Smooth muscle cell of trachea (primary cell): ENCODE data around the gene NT5E. TPM values are rescaled to one million over a fixed set of nuclear protein-coding genes. Genes with fewer than 3 reads are reported as not detected.

Source experiments
- total RNA-seq: library from RNA; depleted of rRNA; stranded (reverse); fragments of >200 nt; gene quantifications from 2 replicates; pipeline ENCODE4 v1.2.1, GENCODE V29; 2014

NT5E gene
- total RNA-seq, result 428 and 588 TPM in 2 replicates

DNA sequence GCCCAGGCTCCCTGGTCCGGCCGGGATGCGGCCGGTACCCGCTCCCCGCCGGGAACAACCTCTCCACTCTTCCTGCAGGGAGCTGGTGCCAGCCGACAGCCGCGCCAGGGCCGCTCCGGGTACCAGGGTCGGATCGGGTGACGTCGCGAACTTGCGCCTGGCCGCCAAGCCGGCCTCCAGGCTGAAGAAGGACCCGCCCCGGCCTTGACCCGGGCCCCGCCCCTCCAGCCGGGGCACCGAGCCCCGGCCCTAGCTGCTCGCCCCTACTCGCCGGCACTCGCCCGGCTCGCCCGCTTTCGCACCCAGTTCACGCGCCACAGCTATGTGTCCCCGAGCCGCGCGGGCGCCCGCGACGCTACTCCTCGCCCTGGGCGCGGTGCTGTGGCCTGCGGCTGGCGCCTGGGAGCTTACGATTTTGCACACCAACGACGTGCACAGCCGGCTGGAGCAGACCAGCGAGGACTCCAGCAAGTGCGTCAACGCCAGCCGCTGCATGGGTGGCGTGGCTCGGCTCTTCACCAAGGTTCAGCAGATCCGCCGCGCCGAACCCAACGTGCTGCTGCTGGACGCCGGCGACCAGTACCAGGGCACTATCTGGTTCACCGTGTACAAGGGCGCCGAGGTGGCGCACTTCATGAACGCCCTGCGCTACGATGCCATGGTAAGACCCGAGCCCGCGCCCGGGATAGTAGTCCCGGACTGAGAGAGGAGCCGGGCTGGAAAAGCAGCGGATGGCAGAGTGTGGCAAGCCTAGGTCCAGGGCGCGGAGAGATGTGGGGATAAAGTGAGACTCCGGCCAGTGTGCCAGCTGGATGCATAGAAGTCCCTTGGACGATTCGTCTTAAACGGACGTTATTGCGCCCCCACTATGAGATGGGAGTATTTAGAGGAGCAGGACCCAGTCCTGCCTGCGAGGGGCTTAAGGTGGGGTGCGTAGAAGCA, at the start of gene NT5E:
Gene NT5E, plus strand, starts transcription at position 266 of the 942 bp plus-strand sequence. Its CDS starts 57 bp downstream, at position 323.

Other genes starting within 250 kb of the NT5E start
- 129 and 176 TPM in 2 replicates for gene SNX14, start 143.8 kb downstream of the NT5E start, total RNA-seq
- 39.9 and 83.2 TPM in 2 replicates for gene SYNCRIP, start 192.8 kb downstream of the NT5E start, total RNA-seq